Measurements from ENCODE around the gene TTC24.
A peak's percentile ranks its signal among the peaks of the same experiment; 100 is the strongest.
"Not testable (repeated sequence)": the region's sequence is repeated elsewhere in the genome, so short reads cannot be mapped to it uniquely, and the experiment has no call there.

The TTC24 gene

GRCh38 chr1:156582388-156583017 lies 3.0 kb downstream of the TTC24 start:
- TF ChIP-seq SPI1 (IDR thresholded peaks at IDR 0.05; ENCODE audit: low read depth, low read length) (no peak), POU2F2 (IDR thresholded peaks at IDR 0.05; ENCODE audit: low read depth, low read length) (no peak), TAF1 (IDR thresholded peaks at IDR 0.05; ENCODE audit: low read depth, low read length) (no peak), POLR2AphosphoS5 (IDR thresholded peaks at IDR 0.05; ENCODE audit: low read depth, low read length) (no peak), PAX5 (IDR thresholded peaks at IDR 0.05; ENCODE audit: insufficient read depth, low read length, severe bottlenecking) (no peak), POLR2A (IDR thresholded peaks at IDR 0.05; ENCODE audit: low read depth, low read length) (no peak)
- DNase-seq (ENCODE audit: insufficient read length, low spot score) (peak; percentile 53), FAIRE-seq (peak; percentile 73)

DNA sequence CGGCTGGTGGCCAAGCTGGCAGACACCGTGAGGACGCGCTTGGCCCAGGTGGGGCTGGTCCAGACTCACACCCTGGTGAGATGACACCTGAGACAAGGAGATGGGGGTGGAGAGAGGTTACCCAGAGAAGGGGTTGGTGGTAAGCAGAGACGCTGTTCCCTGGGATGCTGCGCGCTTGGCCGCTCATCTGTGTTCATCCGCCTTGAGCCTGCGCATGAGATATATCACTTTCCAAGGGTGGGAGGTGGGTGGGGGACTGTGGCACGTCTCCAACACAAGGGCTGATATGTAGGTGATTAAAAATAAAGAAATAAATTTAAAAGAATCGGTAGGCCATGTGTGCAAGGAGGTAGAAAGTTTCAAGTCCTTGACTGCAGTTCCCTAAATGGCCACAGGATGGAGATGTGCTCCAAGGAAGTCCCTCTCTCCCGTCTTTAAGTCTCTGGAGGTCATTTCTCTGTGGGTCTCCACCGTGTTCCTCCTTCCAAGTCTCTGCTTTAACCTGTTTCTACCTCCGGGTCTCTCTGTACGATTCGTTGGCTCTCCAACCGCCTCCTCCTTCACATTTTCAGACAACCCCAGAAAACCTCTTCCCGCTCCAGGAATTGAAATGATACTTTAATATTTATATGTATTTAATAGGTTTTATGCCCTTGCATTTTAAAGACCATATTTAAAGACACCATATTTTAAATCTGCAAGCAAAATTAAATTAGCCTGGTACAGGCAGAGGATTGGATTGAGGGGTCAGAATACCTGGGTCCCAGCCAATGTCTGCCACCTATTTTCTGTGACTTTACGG lies 4.5 kb downstream of the TTC24 start:
- FAIRE-seq (peak; percentile 20), DNase-seq (ENCODE audit: insufficient read length, low spot score) (peak; percentile 64)
- TF ChIP-seq SPI1 (IDR thresholded peaks at IDR 0.05; ENCODE audit: low read depth, low read length) (peak; percentile 43), POLR2A (IDR thresholded peaks at IDR 0.05; ENCODE audit: low read depth, low read length) (no peak), PAX5 (IDR thresholded peaks at IDR 0.05; ENCODE audit: insufficient read depth, low read length, severe bottlenecking) (peak; percentile 47)

DNA sequence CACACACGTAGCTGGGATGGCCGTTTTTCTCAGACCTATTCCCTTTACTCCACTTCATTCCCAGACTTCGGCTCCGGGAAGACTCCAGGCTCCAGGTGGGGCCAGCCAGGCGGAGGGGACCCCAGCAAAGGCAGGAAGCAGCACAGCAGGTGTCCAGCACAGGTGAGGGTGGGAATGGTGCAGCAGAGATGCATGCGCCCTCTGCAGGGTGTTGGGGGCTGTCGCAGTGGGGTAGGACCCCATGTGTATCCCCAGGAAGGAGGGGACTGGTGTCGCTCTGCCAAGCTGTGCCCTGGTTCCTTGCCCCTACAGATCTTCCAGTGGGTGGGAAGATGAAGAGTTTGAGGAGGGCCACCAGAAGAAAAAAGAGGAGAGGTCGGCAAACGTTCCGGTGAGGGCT lies 5.3 kb downstream of the TTC24 start:
- no peak for DNase-seq (ENCODE audit: insufficient read length, low spot score)

DNA sequence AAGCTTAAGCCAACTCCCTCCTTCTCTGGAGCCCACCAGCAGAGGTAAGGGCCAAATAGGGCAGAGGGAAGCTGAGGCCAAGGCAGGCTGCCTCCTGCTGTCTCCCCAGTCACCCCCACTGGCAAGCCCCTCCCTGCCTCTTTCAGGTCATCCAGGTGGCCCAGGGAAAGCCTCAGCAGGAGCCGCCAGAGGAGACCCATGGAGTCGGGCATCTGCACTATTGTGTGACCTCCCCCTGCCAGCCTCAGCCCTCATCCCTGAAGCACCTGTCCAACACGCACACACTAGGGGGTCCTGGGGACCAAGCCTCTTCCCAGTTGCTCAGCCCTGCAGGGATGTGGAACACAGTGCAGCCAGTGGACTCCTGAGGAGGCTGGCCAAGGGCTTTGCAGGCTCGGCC lies 6.8 kb downstream of the TTC24 start:
- no peak for DNase-seq (ENCODE audit: insufficient read length, low spot score)
- FAIRE-seq: no peak
- no peak for TF ChIP-seq SPI1 (IDR thresholded peaks at IDR 0.05; ENCODE audit: low read depth, low read length)
- no peak for TF ChIP-seq POLR2A (IDR thresholded peaks at IDR 0.05; ENCODE audit: low read depth, low read length)

More for the DNA sequence above, 5.3 kb downstream of the TTC24 start:
- FAIRE-seq: peak; percentile 28
- no peak for TF ChIP-seq POLR2A (IDR thresholded peaks at IDR 0.05; ENCODE audit: low read depth, low read length)
- no peak for TF ChIP-seq SPI1 (IDR thresholded peaks at IDR 0.05; ENCODE audit: low read depth, low read length)
- no peak for TF ChIP-seq POU2F2 (IDR thresholded peaks at IDR 0.05; ENCODE audit: low read depth, low read length)
- no peak for TF ChIP-seq PAX5 (IDR thresholded peaks at IDR 0.05; ENCODE audit: insufficient read depth, low read length, severe bottlenecking)
- TF ChIP-seq TAF1 (IDR thresholded peaks at IDR 0.05; ENCODE audit: low read depth, low read length): no peak
- no peak for TF ChIP-seq POLR2AphosphoS5 (IDR thresholded peaks at IDR 0.05; ENCODE audit: low read depth, low read length)

DNA sequence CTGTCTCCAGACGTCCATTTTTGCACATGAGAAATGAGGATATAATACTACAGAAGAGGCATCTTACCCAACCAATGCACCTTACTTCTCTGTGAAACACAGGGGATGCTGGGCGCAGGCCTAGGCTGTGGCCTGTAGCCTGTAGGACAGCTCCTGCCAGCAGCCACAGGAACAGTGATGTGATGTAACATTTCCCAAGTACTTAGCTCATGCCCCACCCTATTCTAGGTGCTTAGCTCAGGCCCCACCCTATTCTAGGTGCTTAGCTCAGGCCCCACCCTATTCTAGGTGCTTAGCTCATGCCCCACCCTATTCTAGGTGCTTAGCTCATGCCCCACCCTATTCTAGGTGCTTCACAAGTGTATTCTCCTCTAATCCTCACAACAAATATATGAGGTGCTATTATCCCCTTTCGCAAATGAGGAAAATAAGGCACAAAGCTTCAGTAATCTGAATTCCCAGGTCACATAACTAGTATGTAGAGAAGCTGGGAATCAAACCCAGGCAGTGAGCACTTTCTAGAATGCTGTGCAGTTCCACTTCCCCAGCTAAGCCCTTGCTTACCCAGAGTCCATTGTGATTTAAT lies 7.5 kb downstream of the TTC24 start:
- TF ChIP-seq PAX5 (IDR thresholded peaks at IDR 0.05; ENCODE audit: insufficient read depth, low read length, severe bottlenecking): no peak
- TF ChIP-seq SPI1 (IDR thresholded peaks at IDR 0.05; ENCODE audit: low read depth, low read length): no peak
- TF ChIP-seq POLR2AphosphoS5 (IDR thresholded peaks at IDR 0.05; ENCODE audit: low read depth, low read length): no peak
- TF ChIP-seq POU2F2 (IDR thresholded peaks at IDR 0.05; ENCODE audit: low read depth, low read length): no peak
- no peak for TF ChIP-seq TAF1 (IDR thresholded peaks at IDR 0.05; ENCODE audit: low read depth, low read length)
- TF ChIP-seq POLR2A (IDR thresholded peaks at IDR 0.05; ENCODE audit: low read depth, low read length): no peak
- DNase-seq (ENCODE audit: insufficient read length, low spot score) (no peak), FAIRE-seq (no peak)

DNA sequence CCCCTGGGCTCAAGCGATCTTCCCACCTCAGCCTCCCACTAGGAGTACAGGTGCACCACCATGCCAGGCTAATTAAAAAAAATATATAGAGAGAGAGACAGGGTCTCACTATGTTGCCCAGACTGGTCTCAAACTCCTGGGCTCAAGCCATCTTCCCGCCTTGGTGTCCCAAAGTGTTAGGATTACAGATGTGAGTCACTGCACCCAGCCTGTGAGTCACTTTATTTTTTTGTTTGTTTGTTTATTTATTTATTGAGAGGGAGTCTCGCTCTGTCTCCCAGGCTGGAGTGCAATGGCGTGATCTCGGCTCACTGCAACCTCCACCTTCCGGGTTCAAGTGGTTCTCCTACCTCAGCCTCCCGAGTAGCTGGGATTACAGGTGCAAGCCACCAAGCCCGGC lies 8.4 kb downstream of the TTC24 start:
- not testable (repeated sequence) for DNase-seq (ENCODE audit: insufficient read length, low spot score); FAIRE-seq

- TF ChIP-seq POLR2A (IDR thresholded peaks at IDR 0.05; ENCODE audit: low read depth, low read length) (no peak), PAX5 (IDR thresholded peaks at IDR 0.05; ENCODE audit: insufficient read depth, low read length, severe bottlenecking) (no peak), POLR2AphosphoS5 (IDR thresholded peaks at IDR 0.05; ENCODE audit: low read depth, low read length) (no peak), SPI1 (IDR thresholded peaks at IDR 0.05; ENCODE audit: low read depth, low read length) (no peak), POU2F2 (IDR thresholded peaks at IDR 0.05; ENCODE audit: low read depth, low read length) (no peak), TAF1 (IDR thresholded peaks at IDR 0.05; ENCODE audit: low read depth, low read length) (no peak)
- DNase-seq (ENCODE audit: insufficient read length, low spot score) (no peak), FAIRE-seq (no peak)
Observed at GRCh38 chr1:156589546-156589945, 10.0 kb downstream of the TTC24 start.

DNA sequence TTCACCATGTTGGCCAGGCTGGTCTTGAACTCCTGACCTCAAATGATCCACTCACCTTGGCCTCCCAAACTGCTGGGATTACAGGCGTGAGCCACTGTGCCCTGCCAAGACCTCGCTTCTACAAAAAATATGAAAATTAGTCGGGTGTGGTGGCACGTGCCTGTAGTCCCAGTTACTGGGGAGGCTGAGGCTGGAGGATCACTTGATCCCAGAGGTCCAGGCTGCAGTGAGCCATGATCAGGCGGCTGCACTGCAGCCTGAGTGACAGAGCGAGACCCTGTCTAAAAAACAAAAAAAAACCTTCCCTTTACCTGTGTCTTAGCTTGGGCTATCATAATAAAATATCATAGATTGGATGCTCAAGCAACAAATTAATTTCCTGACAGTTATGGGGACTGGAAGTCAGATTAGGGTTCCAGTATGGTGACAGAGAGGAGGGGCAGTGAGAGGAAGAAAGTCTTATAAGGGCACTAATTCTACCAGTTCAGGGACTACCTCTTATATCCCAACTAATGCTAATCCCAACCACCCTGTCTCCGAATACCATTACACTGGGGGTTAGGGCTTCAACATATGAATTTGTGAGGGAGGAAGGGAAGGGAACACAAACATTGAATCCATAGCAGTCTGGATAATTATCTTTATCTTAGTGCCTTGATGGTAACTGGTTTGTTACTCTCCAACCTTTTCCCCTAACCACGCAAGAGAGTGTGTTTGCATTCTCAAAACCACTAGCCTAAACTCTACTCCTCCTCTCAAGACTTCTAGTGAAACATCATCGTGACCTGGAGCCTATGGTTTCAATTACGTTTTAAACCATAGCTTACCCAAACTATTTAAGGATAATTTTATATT lies 11.0 kb downstream of the TTC24 start:
- DNase-seq (ENCODE audit: insufficient read length, low spot score): no peak
- peak; percentile 61 for FAIRE-seq
- TF ChIP-seq POU2F2 (IDR thresholded peaks at IDR 0.05; ENCODE audit: low read depth, low read length) (no peak), POLR2AphosphoS5 (IDR thresholded peaks at IDR 0.05; ENCODE audit: low read depth, low read length) (peak; percentile 72; the same call in 1 of the 2 replicates), TAF1 (IDR thresholded peaks at IDR 0.05; ENCODE audit: low read depth, low read length) (no peak), POLR2A (IDR thresholded peaks at IDR 0.05; ENCODE audit: low read depth, low read length) (peak; percentile 75; the same call in 1 of the 2 replicates)

GRCh38 chr1:156591181-156591431 lies 11.6 kb downstream of the TTC24 start:
- FAIRE-seq (no peak), DNase-seq (ENCODE audit: insufficient read length, low spot score) (no peak)
- no peak for TF ChIP-seq POLR2AphosphoS5 (IDR thresholded peaks at IDR 0.05; ENCODE audit: low read depth, low read length)
- TF ChIP-seq TAF1 (IDR thresholded peaks at IDR 0.05; ENCODE audit: low read depth, low read length): no peak
- TF ChIP-seq SPI1 (IDR thresholded peaks at IDR 0.05; ENCODE audit: low read depth, low read length): no peak
- TF ChIP-seq PAX5 (IDR thresholded peaks at IDR 0.05; ENCODE audit: insufficient read depth, low read length, severe bottlenecking): no peak
- no peak for TF ChIP-seq POLR2A (IDR thresholded peaks at IDR 0.05; ENCODE audit: low read depth, low read length)
- no peak for TF ChIP-seq POU2F2 (IDR thresholded peaks at IDR 0.05; ENCODE audit: low read depth, low read length)
